ENCODE results near the gene SNAPC2.

- TF ChIP-seq CTCF (IDR thresholded peaks at IDR 0.05; ENCODE audit: low read length) (no peak), EZH2 (optimal IDR thresholded peaks at IDR 0.05; ENCODE audit: low read depth, low read length) (no peak)
These were observed 31.3 kb upstream of the SNAPC2 start for GRCh38 chr19:7888826-7889217.
